Cortex of kidney (tissue), 1 donor: ENCODE measurements around the gene TRAF7.
A peak's percentile ranks its signal among the peaks of the same experiment; 100 is the strongest.

Source experiments
- DNase-seq: peaks from one replicate; lab custom pipeline; 2025; lab: John Stamatoyannopoulos, UW

The TRAF7 gene

DNA sequence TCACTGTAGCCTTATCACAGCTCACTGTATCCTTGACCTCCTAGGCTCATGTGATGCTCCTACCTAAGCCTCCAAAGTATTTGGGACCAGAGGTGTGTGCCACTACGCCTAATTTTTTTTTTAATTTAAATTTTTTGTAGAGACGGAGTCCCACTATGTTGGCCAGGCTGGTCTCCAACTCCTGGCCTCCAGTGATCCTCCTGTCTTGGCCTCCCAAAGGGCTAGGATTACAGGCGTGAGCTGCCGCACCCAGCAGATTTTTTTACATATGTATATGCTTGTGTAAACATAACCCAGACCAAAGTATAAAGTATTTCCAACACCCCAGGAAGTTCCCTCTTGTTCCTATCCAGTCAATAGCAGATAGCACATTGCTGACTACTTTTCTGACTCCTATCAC, 60.7 kb downstream of the TRAF7 start:
- DNase-seq: no peak

- peak; percentile 75 for DNase-seq
Measured at GRCh38 chr16:2223221-2223941, 67.8 kb downstream of the TRAF7 start, which contains the start of gene E4F1. Gene E4F1, plus strand, starts transcription at chr16:2223591. Its CDS starts 23 bp downstream, at chr16:2223614.

DNA sequence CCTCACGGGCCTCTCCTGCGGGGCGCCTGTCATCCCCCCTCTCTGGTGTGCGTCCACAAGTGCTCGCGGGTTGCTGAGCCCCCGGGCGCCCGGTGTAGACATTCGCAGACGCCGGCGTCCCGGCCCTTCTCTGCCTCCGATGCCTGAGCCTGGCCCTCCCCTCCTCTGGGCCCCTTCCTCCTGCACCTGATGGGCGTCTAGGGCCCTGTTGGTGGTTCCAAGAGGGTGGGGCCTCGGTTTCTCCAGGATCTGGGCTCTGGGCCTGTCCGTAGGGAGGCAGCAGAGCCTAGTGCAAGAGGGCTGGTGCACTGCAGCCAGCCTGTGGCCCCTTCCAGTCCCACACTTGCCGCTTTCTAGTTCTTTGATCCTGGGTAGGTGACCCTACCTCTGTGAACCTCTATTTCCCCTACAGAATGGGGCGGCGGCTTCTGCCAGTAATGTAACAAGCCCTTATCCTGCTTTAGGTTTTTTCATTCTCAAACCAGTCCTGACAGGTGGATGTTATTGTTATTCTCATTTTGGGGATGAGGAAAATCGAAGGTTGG, 68.4 kb downstream of the TRAF7 start:
- no peak for DNase-seq

- DNase-seq: no peak
Measured at GRCh38 chr16:2226245-2226793, 70.7 kb downstream of the TRAF7 start.

- no peak for DNase-seq
Measured at GRCh38 chr16:2226918-2227317, 71.3 kb downstream of the TRAF7 start.
